HG02938 (cell line): ENCODE measurements around the gene DDI2.

Experiments used
- ATAC-seq: cut with Tn5 transposase; IDR thresholded peaks from one replicate; pipeline ENCODE4 v1.9.1; 2021; ENCODE audit warnings: mild to moderate bottlenecking, moderate library complexity; ENCODE audit not compliant: unreplicated experiment

DDI2 gene

DNA sequence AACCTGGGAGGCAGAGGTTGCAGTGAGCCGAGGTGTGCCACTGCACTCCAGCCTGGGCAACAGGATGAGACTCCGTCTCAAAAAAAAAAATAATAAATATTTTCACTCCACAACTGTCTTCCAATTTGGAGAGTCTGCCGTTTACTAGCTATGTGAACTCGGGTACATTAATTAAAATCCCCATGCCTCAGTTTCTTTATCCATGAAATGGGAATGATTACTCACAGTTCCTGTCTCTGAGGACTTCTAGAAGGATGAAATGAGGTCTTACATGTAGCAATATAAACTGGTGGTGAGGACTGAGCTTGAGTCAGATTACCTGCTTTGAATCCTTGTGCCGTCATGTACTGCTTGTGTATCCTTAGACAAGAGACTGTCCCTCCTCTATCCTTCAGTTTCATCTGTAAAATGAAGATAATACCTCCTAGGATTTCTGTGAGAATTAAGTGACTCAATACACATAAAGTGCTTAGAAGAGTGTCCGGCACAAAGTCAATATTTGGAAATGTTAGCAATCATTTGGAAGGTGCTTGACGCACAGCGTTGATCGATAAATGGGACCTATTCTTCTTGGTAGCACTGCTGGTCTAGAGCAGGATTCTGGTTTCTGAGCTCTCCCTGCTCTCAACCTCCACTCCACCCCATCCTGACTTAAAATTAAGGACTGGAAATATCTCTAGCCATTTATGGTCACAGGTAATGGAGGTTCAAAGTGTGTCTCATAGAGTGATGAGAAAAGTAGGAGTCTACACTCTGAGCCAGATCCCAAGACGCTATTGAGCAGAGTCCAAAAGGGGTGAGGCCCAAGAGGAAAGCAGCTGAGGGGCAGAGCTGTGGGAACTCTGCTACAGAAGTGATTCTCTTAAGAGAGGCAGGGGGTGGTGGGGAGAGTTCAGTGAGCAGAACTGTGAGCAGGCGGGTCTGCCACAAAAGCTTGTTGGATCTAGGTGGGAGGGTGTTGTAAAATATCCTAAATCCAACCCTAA lies 11.6 kb upstream of the DDI2 start:
- ATAC-seq: no peak

- no peak for ATAC-seq
Observed at GRCh38 chr1:15609631-15610030, 7.6 kb upstream of the DDI2 start.

- ATAC-seq: no peak
Observed at GRCh38 chr1:15610167-15610566, 7.1 kb upstream of the DDI2 start.

- ATAC-seq: peak; percentile 1
Observed at GRCh38 chr1:15616373-15617172, 685 bp upstream of the DDI2 start.

DNA sequence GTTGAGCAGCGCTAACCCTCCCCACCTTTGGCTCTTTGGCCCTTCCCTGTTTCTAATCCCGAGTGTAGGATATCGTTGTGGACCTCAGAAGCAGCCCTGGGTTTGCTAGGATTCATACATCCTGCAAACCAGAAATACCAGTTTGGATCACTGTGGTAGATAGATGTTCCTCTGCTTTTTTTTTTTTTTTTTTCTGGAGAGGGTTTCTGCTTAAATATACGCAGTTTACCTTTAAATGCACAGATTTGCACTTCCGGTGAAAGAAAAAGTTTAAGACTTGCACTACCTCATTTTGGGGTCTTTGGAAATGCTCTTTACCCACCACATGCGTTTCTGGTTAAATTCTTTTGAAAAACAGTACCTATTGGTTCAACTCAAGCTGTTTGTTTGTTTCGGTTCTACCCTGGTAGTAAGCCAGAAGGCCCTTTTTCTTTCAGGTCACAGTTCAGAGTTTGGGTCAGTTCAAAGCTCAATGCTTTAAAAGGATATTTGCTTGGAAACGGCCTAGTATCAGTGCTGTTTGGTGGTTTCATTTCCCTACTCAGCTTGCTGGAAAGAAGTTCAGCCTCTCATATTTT lies 908 bp downstream of the DDI2 start:
- ATAC-seq: peak; percentile 45

- no peak for ATAC-seq
Observed at GRCh38 chr1:15618655-15619525, 1.6 kb downstream of the DDI2 start.

DNA sequence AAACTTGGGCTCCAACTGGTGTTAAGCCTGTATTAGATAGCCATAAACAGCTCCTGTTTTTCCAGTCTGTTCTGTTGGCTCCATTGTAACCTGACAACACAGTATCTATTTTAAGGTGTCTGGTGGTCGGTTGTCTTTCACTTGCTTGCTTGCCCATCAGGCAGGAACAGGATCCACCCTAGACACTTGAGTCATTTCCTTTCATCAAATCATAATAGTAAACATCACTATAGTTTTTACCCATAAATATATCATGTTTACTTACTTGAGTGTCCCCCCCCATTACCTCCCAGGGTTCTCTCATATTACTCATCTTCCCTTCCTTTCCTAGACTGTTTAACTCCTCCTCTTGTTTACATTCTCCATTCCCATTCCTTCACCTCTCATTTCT lies 2.9 kb downstream of the DDI2 start:
- no peak for ATAC-seq

- no peak for ATAC-seq
Observed at GRCh38 chr1:15620902-15621682, 3.8 kb downstream of the DDI2 start.

DNA sequence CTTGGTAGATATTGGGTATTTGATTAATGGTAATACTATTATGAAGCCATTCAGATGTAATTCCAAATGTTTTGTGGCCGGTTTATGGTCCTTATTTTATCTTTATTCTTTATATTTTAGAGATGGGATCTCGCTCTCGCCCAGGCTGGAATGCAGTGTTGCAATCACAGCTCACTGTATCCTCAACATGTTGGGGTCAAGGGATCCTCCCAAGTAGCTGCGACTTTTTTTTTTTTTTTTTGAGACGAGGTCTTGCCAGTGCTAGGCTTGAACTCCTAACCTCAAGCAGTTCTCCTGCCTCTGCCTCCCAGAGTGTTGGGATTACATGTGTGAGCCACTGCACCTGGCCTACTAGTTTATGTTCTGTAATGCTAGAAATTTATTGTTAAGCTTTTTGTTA lies 4.7 kb downstream of the DDI2 start:
- ATAC-seq: no peak

GRCh38 chr1:15622712-15623373 lies 5.6 kb downstream of the DDI2 start:
- ATAC-seq: no peak

- no peak for ATAC-seq
Observed at GRCh38 chr1:15623435-15623834, 6.2 kb downstream of the DDI2 start.

DNA sequence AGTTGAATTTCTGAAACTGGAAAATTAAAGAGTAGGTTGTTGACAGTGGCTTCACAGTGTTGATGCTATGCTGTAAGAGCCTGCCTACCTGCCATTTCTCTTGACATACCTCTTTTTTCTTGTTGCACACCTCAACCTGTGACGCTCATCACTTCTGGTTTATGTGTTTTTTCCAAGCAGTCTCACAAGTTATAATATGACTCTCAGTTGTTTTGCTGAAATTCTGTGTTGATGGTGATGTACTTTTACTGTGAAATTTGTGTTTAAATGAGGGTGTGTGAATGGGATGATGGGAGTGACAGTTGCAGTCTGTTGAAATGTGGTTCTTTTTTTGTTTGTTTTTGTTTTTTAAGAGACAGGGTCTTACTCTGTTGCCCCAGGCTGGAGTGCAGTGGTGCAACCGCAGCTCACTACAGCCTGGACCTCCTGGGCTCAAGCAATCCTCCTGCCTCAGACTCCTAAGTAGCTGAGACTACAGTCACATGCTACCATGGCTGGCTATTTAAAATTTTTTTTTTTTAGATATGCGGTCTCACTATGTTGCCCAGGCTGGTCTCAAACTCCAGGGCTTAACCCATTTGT lies 7.0 kb downstream of the DDI2 start:
- ATAC-seq: no peak

- ATAC-seq: no peak
Observed at GRCh38 chr1:15625056-15625917, 8.0 kb downstream of the DDI2 start.

GRCh38 chr1:15626269-15626950 lies 9.2 kb downstream of the DDI2 start:
- no peak for ATAC-seq

DNA sequence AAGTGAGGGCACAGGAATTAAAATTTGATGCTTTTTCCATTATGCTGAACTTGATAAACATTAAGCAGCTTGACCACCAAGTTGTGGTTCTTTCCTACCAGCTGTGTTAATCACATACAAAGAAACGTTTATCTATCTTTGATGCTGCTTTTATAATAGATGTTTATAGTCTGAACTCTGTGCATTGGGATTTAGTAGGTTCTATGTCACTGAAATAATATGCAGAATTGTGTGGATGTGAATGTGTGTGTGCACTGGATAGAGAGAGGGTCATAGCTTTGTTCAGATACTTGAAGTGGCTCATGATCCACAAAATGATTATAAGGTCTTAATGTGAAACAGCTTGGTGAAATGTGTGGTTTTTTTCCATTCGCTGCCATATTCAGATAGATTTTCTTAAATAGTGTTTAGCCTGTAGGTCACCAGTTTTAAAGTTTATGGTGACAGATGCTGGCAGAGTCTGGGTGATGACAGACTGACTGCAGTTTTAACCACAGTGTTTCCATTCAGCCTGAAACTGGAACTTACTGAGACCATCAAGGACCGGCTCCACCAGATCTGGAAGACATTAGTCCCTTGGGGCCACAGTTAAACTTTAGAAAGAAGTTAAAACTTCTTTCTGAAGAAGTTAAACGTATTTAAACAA lies 10.2 kb downstream of the DDI2 start:
- peak; percentile 93 for ATAC-seq

- peak; percentile 22 for ATAC-seq
Observed at GRCh38 chr1:15628003-15628402, 10.7 kb downstream of the DDI2 start.
